Activated CD4-positive, alpha-beta T cell treated with anti-CD3 and anti-CD28 coated beads, Interleukin-2, amount 50 U/mL, for 4 hours (primary cell): ENCODE results near the gene KASH5.

Source experiments
- DNase-seq, 2 experiments: peaks; one replicate each; pipeline ENCODE4 v3.0.0-alpha.2; 2020

The KASH5 gene

DNA sequence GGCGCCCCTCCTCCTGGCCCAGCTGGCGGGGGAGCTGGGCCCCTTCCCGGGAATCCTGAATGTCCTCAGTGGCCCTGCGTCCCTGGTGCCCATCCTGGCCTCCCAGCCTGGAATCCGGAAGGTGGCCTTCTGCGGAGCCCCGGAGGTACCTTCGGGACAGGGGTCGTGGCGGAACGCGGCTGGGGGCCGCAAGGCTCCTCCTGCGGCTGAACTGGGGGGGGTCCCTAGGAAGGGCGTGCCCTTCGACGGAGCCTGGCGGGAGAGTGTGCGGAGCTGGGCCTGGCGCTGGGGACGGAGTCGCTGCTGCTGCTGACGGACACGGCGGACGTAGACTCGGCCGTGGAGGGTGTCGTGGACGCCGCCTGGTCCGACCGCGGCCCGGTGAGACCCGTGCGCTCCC lies 73.6 kb downstream of the KASH5 start:
- no peak for DNase-seq

DNA sequence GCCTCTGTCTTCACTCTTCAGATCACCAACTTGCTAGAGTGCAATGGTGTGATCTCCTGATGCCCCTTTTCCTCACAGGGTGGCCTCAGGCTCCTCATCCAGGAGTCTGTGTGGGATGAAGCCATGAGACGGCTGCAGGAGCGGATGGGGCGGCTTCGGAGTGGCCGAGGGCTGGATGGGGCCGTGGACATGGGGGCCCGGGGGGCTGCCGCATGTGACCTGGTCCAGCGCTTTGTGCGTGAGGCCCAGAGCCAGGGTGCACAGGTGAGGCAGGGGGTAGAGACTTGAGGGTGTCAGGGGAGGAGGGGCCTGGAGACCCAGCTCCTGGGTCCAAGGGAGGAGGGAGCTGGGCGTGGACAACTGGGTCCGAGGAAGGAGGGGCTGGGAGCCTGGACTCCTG lies 74.4 kb downstream of the KASH5 start:
- no peak for DNase-seq

DNA sequence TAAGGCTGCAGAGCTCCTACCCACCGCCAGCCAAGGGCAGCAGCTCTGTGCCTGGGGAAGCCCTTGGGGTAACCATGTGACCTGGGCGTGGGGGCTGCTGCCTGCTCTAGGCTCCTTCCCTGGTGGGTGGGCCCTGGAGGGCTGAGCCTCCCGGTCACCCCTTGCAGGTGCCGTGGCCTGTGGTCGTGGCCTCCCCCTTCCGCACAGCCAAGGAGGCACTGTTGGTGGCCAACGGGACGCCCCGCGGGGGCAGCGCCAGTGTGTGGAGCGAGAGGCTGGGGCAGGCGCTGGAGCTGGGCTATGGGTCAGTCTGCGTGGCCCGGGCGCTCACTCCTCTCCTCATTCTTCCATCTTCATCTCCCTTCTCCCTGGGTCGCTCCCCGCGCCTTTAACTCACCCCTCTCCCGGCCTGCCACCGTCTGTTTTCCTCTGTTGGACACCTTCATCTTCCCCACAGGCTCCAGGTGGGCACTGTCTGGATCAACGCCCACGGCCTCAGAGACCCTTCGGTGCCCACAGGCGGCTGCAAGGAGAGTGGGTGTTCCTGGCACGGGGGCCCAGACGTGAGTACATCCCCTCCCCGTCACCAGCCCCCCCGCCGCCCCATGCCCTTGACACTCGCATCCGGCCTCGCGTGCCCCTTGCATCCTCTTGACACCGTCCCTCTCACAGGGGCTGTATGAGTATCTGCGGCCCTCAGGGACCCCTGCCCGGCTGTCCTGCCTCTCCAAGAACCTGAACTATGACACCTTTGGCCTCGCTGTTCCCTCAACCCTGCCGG lies 76.1 kb downstream of the KASH5 start:
- no peak for DNase-seq

DNA sequence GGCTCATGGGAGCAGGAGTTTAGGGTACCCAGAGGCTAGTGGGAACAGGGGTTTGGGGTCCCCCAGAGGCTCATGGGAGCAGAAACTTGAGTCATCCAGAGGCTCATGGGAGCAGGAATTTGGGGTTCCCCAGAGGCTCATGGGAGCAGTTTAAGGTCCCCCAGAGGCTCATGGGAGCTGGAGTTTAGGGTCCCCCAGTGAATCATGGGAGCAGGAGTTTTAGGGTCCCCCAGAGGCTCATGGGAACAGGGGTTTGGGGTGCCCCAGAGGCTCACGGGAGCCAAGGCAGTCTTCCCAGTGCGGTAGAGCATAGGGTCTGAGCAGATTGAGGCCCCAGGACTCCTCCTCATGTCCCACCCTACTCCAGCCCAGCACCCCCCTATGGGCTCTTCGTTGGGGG lies 77.3 kb downstream of the KASH5 start:
- DNase-seq: no peak
